Left lobe of liver (tissue), 2 donors: ENCODE results near the gene IBA57. TPM values are rescaled to one million over a fixed set of nuclear protein-coding genes. Genes with fewer than 3 reads are reported as not detected.
A peak's percentile ranks its signal among the peaks of the same experiment; 100 is the strongest.
"Not testable (repeated sequence)": the region's sequence is repeated elsewhere in the genome, so short reads cannot be mapped to it uniquely, and the experiment has no call there.

Experiments used
- ATAC-seq: fragments of 200-7000 bp; cut with Tn5 transposase; one replicate; pipeline ENCODE4 v1.9.1; 2020; ENCODE audit warnings: mild to moderate bottlenecking, moderate library complexity
- DNase-seq: peaks from one replicate; pipeline ENCODE4 v3.0.0-alpha.2; 2020; ENCODE audit warnings: low spot score
- total RNA-seq: library from RNA; stranded (reverse); gene quantifications from one replicate; pipeline ENCODE4 v1.2.1, GENCODE V29; 2021
- donor health status: DM: no; HTN: no; CAD: no; lungs with moderate emphysema.
- donor health status: DM: no; HTN: yes; CAD: no.

IBA57 gene
- total RNA-seq, 1 donor from 2014 or later, result 9.8 TPM

GRCh38 chr1:228224198-228225164 lies 58.9 kb downstream of the IBA57 start:
- no peak for ATAC-seq
- DNase-seq, result no peak

GRCh38 chr1:228225165-228225710 lies 59.6 kb downstream of the IBA57 start:
- DNase-seq (no peak), ATAC-seq (no peak)

GRCh38 chr1:228225740-228226139 lies 60.1 kb downstream of the IBA57 start:
- ATAC-seq, result no peak
- peak; percentile 15 for DNase-seq

GRCh38 chr1:228226141-228226874 lies 60.7 kb downstream of the IBA57 start:
- DNase-seq (peak; percentile 24), ATAC-seq (no peak)

GRCh38 chr1:228226956-228227791 lies 61.6 kb downstream of the IBA57 start:
- DNase-seq (peak; percentile 28), ATAC-seq (peak; percentile 29)

- not testable (repeated sequence) for ATAC-seq, DNase-seq
These were observed 62.5 kb downstream of the IBA57 start for GRCh38 chr1:228228147-228228546.

GRCh38 chr1:228228601-228229074 lies 63.0 kb downstream of the IBA57 start:
- DNase-seq, result no peak
- no peak for ATAC-seq

- ATAC-seq, result no peak
- DNase-seq, result no peak
These were observed 65.6 kb downstream of the IBA57 start for GRCh38 chr1:228231189-228231588.

Other genes starting within 250 kb of the IBA57 start
- gene WNT9A, start 217.9 kb upstream of the IBA57 start, total RNA-seq, result 0.05 TPM
- gene WNT3A, start 158.8 kb upstream of the IBA57 start, total RNA-seq, result not detected
- gene ARF1, start 83.1 kb upstream of the IBA57 start, total RNA-seq, result 172 TPM
- gene C1orf35, start 62.5 kb upstream of the IBA57 start, total RNA-seq, result 6.9 TPM
- 38.0 TPM for gene MRPL55, start 56.5 kb upstream of the IBA57 start, total RNA-seq
- gene GUK1, start 25.5 kb upstream of the IBA57 start, total RNA-seq, result 128 TPM
- 0.50 TPM for gene GJC2, start 15.9 kb upstream of the IBA57 start, total RNA-seq
- 3.1 TPM for gene OBSCN, start 42.2 kb downstream of the IBA57 start, total RNA-seq
- gene TRIM11, start 241.0 kb downstream of the IBA57 start, total RNA-seq, result 7.3 TPM